ENCODE results near the gene CAPN1. TPM values are rescaled to one million over a fixed set of nuclear protein-coding genes. Genes with fewer than 3 reads are reported as not detected.
A peak's percentile ranks its signal among the peaks of the same experiment; 100 is the strongest.

The CAPN1 gene
- total RNA-seq, 1 donor from 2014 or later = 48.4 TPM

DNA sequence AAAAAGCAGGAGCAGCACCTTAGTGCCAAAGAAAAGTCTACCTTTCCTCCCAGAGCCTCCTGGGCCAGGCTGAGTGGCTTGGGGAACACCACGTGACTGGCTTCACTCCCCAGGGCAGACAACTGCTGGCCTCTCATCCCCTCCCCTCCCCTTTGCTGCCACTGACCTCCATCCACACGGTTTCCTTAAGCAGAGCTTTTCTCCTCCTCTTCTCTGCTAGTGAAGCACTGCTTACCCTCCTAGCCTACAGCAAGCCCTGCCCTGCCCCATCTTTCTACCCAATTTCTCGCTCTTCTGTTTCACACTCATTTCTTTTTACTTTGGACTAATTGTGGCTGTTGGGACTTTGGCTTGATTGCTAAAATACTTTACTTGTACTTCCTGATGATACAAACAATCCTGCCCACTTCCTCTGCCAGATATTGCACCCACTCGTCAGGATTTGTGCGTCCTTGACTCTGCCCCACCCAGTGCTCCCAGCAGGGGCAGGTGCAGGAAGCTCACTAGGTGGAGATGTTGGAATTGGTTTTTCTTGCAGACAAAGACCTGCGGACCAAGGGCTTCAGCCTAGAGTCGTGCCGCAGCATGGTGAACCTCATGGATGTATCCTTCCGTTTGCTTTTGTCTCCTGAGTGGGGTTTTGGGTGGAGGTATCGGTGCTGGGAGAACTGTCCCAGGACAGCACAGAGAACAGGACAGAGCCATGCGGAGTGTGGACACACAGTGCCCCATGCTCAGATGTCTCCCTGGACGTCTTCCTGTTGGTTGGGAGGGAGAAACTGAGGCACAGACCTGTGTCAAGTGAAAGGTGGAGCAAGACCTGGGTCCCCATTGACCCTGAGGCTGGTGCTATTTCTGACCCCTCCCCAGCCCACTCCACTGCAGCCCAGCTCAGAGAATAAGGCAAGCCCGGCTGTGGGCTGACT lies 27.3 kb downstream of the CAPN1 start:
- Mint-ChIP-seq H3K4me1 (peaks cover 4% of the 10 kb centered on the region), H3K27ac (ENCODE audit: unreplicated experiment) (no peak overlapping the region), H3K4me3 (no peak overlapping the region), H3K9me3 (no peaks in the 10 kb centered on the region), H3K27me3 (ENCODE audit: low read depth) (no peaks in the 10 kb centered on the region), H3K36me3 (ENCODE audit: low read depth) (no peaks in the 10 kb centered on the region)
- TF ChIP-seq, protein P1, sequence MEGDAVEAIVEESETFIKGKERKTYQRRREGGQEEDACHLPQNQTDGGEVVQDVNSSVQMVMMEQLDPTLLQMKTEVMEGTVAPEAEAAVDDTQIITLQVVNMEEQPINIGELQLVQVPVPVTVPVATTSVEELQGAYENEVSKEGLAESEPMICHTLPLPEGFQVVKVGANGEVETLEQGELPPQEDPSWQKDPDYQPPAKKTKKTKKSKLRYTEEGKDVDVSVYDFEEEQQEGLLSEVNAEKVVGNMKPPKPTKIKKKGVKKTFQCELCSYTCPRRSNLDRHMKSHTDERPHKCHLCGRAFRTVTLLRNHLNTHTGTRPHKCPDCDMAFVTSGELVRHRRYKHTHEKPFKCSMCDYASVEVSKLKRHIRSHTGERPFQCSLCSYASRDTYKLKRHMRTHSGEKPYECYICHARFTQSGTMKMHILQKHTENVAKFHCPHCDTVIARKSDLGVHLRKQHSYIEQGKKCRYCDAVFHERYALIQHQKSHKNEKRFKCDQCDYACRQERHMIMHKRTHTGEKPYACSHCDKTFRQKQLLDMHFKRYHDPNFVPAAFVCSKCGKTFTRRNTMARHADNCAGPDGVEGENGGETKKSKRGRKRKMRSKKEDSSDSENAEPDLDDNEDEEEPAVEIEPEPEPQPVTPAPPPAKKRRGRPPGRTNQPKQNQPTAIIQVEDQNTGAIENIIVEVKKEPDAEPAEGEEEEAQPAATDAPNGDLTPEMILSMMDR (conservative IDR thresholded peaks at IDR 0.05) = no peak
- DNase-seq (ENCODE audit: low read depth, low spot score) = no peak

DNA sequence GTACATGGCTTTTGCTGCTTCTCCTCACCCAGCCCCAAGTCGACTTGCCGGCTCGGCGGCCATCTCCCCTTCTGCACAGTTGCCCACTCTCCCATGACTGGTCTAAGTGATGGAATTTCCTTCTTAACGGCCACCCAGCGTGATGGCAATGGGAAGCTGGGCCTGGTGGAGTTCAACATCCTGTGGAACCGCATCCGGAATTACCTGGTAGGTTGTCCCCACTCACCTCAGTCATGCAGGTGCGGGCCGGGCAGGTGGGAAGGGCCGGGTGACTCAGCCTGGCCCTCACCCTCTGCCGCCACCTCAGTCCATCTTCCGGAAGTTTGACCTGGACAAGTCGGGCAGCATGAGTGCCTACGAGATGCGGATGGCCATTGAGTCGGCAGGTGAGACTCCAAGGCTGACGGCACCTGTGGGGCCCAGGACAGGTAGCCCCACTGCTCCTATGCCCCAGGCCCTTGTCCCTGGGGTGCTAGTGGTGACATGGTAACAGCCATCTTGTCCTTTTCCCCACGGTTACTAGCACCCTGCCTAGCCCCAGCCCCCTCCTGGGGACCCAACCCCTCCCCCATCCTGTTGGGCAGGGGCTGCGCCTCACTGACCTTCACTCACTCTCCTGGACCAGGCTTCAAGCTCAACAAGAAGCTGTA lies 28.1 kb downstream of the CAPN1 start:
- peaks cover 7% of the 10 kb centered on the region for H3K4me1 Mint-ChIP-seq
- DNase-seq (ENCODE audit: low read depth, low spot score) = no peak
- TF ChIP-seq, protein P1 (conservative IDR thresholded peaks at IDR 0.05) = no peak
- H3K4me3 Mint-ChIP-seq = no peak overlapping the region
- no peaks in the 10 kb centered on the region for H3K27me3 Mint-ChIP-seq (ENCODE audit: low read depth)
- H3K36me3 Mint-ChIP-seq (ENCODE audit: low read depth) = no peaks in the 10 kb centered on the region
- H3K27ac Mint-ChIP-seq (ENCODE audit: unreplicated experiment) = no peak overlapping the region
- H3K9me3 Mint-ChIP-seq = no peaks in the 10 kb centered on the region

DNA sequence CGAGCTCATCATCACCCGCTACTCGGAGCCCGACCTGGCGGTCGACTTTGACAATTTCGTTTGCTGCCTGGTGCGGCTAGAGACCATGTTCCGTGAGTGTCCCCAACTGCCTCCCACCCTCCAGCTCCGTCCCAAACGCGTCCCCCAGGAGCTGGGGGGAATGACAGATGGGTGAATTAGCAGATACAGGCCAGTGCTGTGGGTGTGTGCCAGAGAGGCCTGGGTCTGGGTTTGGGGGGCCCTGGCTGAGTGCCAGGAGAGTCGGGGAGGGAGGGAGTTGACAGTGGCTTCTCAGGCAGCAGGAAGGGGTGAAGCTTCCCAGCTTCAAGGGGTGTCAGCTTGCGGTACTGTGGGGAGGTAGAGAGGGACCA lies 28.6 kb downstream of the CAPN1 start:
- Mint-ChIP-seq H3K4me1 (peaks cover 7% of the 10 kb centered on the region), H3K4me3 (no peak overlapping the region), H3K36me3 (ENCODE audit: low read depth) (no peaks in the 10 kb centered on the region), H3K27ac (ENCODE audit: unreplicated experiment) (no peak overlapping the region), H3K27me3 (ENCODE audit: low read depth) (no peaks in the 10 kb centered on the region), H3K9me3 (no peaks in the 10 kb centered on the region)
- TF ChIP-seq, protein P1 (conservative IDR thresholded peaks at IDR 0.05) = no peak
- DNase-seq (ENCODE audit: low read depth, low spot score) = no peak

DNA sequence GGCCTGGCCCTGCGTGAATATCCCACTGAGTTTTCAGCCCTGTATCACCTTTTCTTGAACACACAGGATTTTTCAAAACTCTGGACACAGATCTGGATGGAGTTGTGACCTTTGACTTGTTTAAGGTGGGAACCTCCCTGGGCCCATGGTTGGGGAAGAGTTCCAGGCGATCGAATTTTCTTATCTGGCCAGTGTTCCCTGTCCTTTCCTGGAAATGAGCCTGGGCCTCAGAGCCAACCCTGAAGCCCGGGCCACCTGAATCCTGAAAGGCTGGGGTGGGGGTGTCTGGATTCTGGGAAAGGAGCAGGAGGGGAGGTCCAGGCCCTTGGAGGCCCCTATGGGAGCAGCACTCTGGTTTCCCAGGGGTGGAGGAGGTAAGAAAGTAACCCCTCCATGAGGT lies 29.0 kb downstream of the CAPN1 start:
- no peak overlapping the region for H3K27ac Mint-ChIP-seq (ENCODE audit: unreplicated experiment)
- H3K27me3 Mint-ChIP-seq (ENCODE audit: low read depth) = no peaks in the 10 kb centered on the region
- DNase-seq (ENCODE audit: low read depth, low spot score) = no peak
- peaks cover 7% of the 10 kb centered on the region for H3K4me1 Mint-ChIP-seq
- no peaks in the 10 kb centered on the region for H3K9me3 Mint-ChIP-seq
- TF ChIP-seq, protein P1 (conservative IDR thresholded peaks at IDR 0.05) = no peak
- H3K4me3 Mint-ChIP-seq = no peak overlapping the region
- no peaks in the 10 kb centered on the region for H3K36me3 Mint-ChIP-seq (ENCODE audit: low read depth)

DNA sequence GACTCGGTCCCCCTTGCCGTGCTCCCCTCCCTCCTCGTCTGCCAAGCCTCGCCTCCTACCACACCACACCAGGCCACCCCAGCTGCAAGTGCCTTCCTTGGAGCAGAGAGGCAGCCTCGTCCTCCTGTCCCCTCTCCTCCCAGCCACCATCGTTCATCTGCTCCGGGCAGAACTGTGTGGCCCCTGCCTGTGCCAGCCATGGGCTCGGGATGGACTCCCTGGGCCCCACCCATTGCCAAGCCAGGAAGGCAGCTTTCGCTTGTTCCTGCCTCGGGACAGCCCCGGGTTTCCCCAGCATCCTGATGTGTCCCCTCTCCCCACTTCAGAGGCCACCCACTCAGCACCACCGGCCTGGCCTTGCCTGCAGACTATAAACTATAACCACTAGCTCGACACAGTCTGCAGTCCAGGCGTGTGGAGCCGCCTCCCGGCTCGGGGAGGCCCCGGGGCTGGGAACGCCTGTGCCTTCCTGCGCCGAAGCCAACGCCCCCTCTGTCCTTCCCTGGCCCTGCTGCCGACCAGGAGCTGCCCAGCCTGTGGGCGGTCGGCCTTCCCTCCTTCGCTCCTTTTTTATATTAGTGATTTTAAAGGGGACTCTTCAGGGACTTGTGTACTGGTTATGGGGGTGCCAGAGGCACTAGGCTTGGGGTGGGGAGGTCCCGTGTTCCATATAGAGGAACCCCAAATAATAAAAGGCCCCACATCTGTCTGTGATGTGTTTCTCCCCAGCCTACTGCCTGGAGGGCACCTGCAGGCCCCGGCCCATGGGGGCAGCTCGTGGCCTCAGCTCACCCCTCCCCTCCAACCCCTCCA lies 29.8 kb downstream of the CAPN1 start:
- Mint-ChIP-seq H3K27ac (ENCODE audit: unreplicated experiment) (peak overlapping the region; percentile 57), H3K36me3 (ENCODE audit: low read depth) (no peaks in the 10 kb centered on the region), H3K4me1 (peaks cover 7% of the 10 kb centered on the region), H3K9me3 (no peaks in the 10 kb centered on the region), H3K27me3 (ENCODE audit: low read depth) (no peaks in the 10 kb centered on the region), H3K4me3 (no peak overlapping the region)
- TF ChIP-seq, protein P1 (conservative IDR thresholded peaks at IDR 0.05) = no peak
- DNase-seq (ENCODE audit: low read depth, low spot score) = no peak
